GM12872 (cell line): ENCODE measurements around the gene GPR27.

ENCODE experiments used
- TF ChIP-seq, protein P1 (sequence below): IDR thresholded peaks from 3 replicates; pipeline ENCODE4 v1.5.1; 2011; ENCODE audit warnings: low read depth, mild to moderate bottlenecking, low read length, moderate library complexity; ENCODE audit not compliant: insufficient read depth

GPR27 gene

GRCh38 chr3:71710906-71711494, 42.7 kb upstream of the GPR27 start:
- TF ChIP-seq, protein P1, sequence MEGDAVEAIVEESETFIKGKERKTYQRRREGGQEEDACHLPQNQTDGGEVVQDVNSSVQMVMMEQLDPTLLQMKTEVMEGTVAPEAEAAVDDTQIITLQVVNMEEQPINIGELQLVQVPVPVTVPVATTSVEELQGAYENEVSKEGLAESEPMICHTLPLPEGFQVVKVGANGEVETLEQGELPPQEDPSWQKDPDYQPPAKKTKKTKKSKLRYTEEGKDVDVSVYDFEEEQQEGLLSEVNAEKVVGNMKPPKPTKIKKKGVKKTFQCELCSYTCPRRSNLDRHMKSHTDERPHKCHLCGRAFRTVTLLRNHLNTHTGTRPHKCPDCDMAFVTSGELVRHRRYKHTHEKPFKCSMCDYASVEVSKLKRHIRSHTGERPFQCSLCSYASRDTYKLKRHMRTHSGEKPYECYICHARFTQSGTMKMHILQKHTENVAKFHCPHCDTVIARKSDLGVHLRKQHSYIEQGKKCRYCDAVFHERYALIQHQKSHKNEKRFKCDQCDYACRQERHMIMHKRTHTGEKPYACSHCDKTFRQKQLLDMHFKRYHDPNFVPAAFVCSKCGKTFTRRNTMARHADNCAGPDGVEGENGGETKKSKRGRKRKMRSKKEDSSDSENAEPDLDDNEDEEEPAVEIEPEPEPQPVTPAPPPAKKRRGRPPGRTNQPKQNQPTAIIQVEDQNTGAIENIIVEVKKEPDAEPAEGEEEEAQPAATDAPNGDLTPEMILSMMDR = peak; percentile 51; the same call in 2 of the 3 replicates

GRCh38 chr3:71713041-71713440, 40.6 kb upstream of the GPR27 start:
- TF ChIP-seq, protein P1 = no peak

- TF ChIP-seq, protein P1 = no peak
These were observed 39.1 kb upstream of the GPR27 start for GRCh38 chr3:71714595-71714994.

GRCh38 chr3:71718072-71718471, 35.6 kb upstream of the GPR27 start:
- TF ChIP-seq, protein P1 = no peak

DNA sequence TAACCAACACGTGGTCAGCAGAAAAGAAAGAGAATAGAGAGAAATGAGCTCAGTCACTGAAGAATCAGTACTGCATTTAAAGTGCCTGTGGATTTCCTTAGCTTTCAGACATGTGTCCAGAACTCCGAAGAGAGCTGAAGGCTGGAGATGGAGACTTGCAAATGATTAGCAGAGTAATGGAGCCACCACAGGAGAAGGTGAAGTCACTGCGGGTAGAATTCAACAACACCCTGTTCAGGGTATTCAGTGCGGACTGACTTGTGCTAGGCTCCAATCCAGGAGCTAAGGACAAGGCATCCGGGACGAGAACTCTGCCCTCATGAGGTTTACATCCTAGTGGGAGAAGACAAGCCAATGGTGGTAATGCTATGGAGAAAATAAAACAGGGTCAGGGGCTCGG, 32.7 kb upstream of the GPR27 start:
- TF ChIP-seq, protein P1 = no peak

DNA sequence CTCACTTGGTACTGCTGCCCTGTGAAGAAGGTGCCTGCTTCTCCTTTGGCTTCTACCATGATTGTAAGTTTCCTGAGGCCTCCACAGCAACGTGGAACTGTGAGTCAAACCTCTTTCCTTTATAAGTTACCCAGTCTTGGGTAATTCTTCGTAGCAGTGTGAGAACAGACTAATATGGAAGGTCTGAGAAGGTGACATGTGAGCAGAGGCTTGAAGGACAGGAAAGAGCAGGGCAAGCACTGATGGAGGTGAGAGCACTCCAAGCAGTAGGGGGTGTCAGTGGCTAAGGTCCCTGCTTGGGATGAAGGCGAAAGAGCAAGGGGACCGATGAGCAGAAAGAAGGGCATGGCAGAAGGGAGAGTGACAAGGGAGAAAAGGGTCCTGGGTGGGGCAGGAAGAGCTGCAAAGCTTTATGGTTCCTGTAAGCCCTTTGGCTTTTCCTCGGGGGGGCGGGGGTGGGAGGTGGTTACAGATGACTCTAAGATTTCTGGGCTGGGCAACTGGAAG, 32.0 kb upstream of the GPR27 start:
- TF ChIP-seq, protein P1 = no peak

DNA sequence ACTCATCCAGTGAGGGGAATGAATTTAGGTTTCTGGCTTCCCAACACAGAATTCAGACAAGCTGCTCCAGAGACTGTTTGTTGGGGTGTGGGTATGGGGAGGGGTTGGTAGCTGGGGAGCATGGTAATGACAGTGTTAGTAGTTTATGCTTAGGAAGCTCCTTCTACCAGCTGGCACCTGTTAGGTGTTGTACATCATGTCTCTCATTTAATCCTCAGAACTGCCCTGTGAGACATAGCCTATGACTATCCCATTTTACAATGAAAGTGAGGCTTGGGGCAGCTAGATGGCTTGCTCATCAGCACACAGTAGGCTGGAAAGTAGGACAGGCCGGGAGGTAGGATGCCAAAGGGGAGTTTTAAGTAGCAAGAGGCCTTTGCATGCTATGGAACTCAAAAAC, 31.0 kb upstream of the GPR27 start:
- TF ChIP-seq, protein P1 = no peak
